Measurements from ENCODE around the gene TNKS1BP1. TPM values are rescaled to one million over a fixed set of nuclear protein-coding genes. Genes with fewer than 3 reads are reported as not detected.

The TNKS1BP1 gene
- total RNA-seq, 2 experiments from 2014 or later: 19.1 to 21.6 TPM

GRCh38 chr11:57360991-57361390 lies 36.2 kb upstream of the TNKS1BP1 start:
- Mint-ChIP-seq H3K36me3 (ENCODE audit: low read depth) (no peaks in the 10 kb centered on the region), H3K9me3 (ENCODE audit: low read depth) (peaks cover 1% of the 10 kb centered on the region), H3K4me3 (no peak overlapping the region), H3K27ac (no peak overlapping the region), H3K27me3 (peaks cover 3% of the 10 kb centered on the region), H3K4me1 (no peaks in the 10 kb centered on the region)
- ChIA-PET CTCF (interaction anchor here (0.7 to 1.0 kb wide), 3 partner anchors 12 to 97 kb away, joined by 3 read pairs; no protein-coding TSS in a partner anchor), POLR2A (no interaction called here)
- ATAC-seq: no peak
- intact Hi-C loops (cut with DNase I, micrococcal nuclease): no loop called here
- no peak for DNase-seq

- no peak overlapping the region for H3K27ac Mint-ChIP-seq
- CTCF ChIA-PET: interaction anchor here (0.7 to 1.1 kb wide), 4 partner anchors 10 to 132 kb away, joined by 3 to 7 read pairs (median 3); no protein-coding TSS in a partner anchor
- ATAC-seq (no peak), DNase-seq (no peak)
- no peaks in the 10 kb centered on the region for H3K36me3 Mint-ChIP-seq (ENCODE audit: low read depth)
- POLR2A ChIA-PET: no interaction called here
- peaks cover 1% of the 10 kb centered on the region for H3K9me3 Mint-ChIP-seq (ENCODE audit: low read depth)
- peaks cover 3% of the 10 kb centered on the region for H3K27me3 Mint-ChIP-seq
- intact Hi-C loops (cut with DNase I, micrococcal nuclease): no loop called here
- no peaks in the 10 kb centered on the region for H3K4me1 Mint-ChIP-seq
- H3K4me3 Mint-ChIP-seq: no peak overlapping the region
Measured at GRCh38 chr11:57359896-57360690, 35.3 kb upstream of the TNKS1BP1 start.

DNA sequence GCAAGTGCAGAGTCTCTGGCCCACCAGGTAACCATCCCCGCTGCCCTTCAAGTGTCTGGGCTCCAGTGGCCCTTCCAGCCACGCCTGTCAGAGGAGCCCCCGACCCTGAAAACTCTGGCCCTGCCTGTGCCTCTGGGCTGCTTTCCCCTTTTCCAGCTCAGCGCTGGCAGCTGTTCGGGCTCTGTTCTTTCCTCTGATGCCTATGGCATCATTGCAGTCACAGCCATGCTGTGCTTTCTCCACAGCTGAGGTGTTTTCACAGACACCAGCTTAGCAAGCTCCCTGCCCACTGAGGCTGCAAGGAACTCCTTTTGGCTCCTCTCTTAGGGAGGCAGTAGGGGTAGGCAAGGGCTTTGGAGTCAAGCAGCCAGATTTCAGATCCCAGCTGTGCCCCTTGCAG lies 34.6 kb upstream of the TNKS1BP1 start:
- H3K9me3 Mint-ChIP-seq (ENCODE audit: low read depth): peaks cover 1% of the 10 kb centered on the region
- H3K4me3 Mint-ChIP-seq: no peak overlapping the region
- ChIA-PET POLR2A (no interaction called here), CTCF (interaction anchor here (1.0 to 1.1 kb wide), 2 partner anchors 9 to 133 kb away, joined by 3 to 7 read pairs; no protein-coding TSS in a partner anchor)
- no peaks in the 10 kb centered on the region for H3K4me1 Mint-ChIP-seq
- H3K27me3 Mint-ChIP-seq: peaks cover 7% of the 10 kb centered on the region
- DNase-seq: no peak
- intact Hi-C loops (cut with DNase I, micrococcal nuclease): no loop called here
- no peak for ATAC-seq
- H3K27ac Mint-ChIP-seq: no peak overlapping the region
- no peaks in the 10 kb centered on the region for H3K36me3 Mint-ChIP-seq (ENCODE audit: low read depth)

DNA sequence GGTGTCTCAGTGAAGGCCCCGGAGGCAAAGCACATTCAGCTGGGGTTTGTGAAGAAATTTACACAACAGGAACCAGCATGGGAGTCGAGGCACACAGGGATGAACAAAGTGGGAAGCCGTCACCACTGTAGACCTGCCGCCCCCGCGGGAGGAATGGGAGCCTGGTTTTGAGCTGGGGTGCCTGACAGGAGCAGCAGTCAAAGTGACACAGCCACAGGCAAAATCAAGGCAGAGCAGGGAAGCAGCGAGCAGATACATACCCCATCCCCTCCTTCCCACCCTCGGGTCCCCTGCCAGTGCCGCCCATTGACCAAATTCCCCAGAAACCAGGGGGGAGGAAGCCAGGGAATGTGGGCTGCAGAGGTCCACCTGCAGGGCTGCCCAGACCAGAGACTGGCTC lies 34.2 kb upstream of the TNKS1BP1 start:
- peaks cover 1% of the 10 kb centered on the region for H3K9me3 Mint-ChIP-seq (ENCODE audit: low read depth)
- H3K4me3 Mint-ChIP-seq: no peak overlapping the region
- POLR2A ChIA-PET: no interaction called here
- intact Hi-C loops (cut with DNase I, micrococcal nuclease): no loop called here
- no peaks in the 10 kb centered on the region for H3K4me1 Mint-ChIP-seq
- H3K27me3 Mint-ChIP-seq: peaks cover 8% of the 10 kb centered on the region
- DNase-seq (no peak), ATAC-seq (no peak)
- no peaks in the 10 kb centered on the region for H3K36me3 Mint-ChIP-seq (ENCODE audit: low read depth)
- no peak overlapping the region for H3K27ac Mint-ChIP-seq
- CTCF ChIA-PET: interaction anchor here (0.6 to 1.1 kb wide), 3 partner anchors 9 to 1834 kb away, joined by 3 to 7 read pairs (median 3); no protein-coding TSS in a partner anchor

- H3K27me3 Mint-ChIP-seq: peaks cover 8% of the 10 kb centered on the region
- POLR2A ChIA-PET: no interaction called here
- no peaks in the 10 kb centered on the region for H3K36me3 Mint-ChIP-seq (ENCODE audit: low read depth)
- no peak for DNase-seq
- no peak overlapping the region for H3K27ac Mint-ChIP-seq
- peaks cover 1% of the 10 kb centered on the region for H3K9me3 Mint-ChIP-seq (ENCODE audit: low read depth)
- no peak for ATAC-seq
- H3K4me3 Mint-ChIP-seq: no peak overlapping the region
- CTCF ChIA-PET: interaction anchor here (0.6 kb wide), 1 partner anchor 1834 kb away, joined by 3 read pairs; no protein-coding TSS in a partner anchor
- no peaks in the 10 kb centered on the region for H3K4me1 Mint-ChIP-seq
- intact Hi-C loops (cut with DNase I, micrococcal nuclease): no loop called here
Measured at GRCh38 chr11:57358543-57358961, 33.8 kb upstream of the TNKS1BP1 start.

DNA sequence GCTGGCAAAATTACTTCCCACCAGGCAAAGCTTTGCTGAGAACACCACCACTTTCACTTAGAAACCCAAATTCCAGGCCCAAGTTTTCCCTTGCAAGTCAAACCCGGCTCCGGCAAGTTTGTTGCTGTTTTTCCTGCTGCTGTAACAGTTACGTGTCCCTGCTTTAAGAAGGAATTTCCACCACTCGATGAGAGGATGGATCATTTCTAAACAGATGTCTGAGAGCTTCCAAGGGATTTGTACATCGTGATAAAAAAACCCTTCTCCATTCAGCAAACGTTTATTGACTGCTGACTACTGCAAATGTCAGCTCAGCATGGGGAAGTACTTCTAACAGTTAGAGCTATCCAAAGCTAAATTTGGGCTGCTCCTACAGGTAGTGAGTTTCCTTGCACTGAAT lies 33.1 kb upstream of the TNKS1BP1 start:
- peaks cover 8% of the 10 kb centered on the region for H3K27me3 Mint-ChIP-seq
- H3K27ac Mint-ChIP-seq: no peak overlapping the region
- peaks cover 1% of the 10 kb centered on the region for H3K9me3 Mint-ChIP-seq (ENCODE audit: low read depth)
- H3K36me3 Mint-ChIP-seq (ENCODE audit: low read depth): no peaks in the 10 kb centered on the region
- H3K4me3 Mint-ChIP-seq: no peak overlapping the region
- ATAC-seq (no peak), DNase-seq (no peak)
- ChIA-PET CTCF (interaction anchor here (0.6 to 1.4 kb wide), 4 partner anchors 12 to 135 kb away, joined by 3 to 5 read pairs (median 4); partner anchors contain the start of gene SSRP1), POLR2A (no interaction called here)
- intact Hi-C loops (cut with DNase I, micrococcal nuclease): no loop called here
- no peaks in the 10 kb centered on the region for H3K4me1 Mint-ChIP-seq

DNA sequence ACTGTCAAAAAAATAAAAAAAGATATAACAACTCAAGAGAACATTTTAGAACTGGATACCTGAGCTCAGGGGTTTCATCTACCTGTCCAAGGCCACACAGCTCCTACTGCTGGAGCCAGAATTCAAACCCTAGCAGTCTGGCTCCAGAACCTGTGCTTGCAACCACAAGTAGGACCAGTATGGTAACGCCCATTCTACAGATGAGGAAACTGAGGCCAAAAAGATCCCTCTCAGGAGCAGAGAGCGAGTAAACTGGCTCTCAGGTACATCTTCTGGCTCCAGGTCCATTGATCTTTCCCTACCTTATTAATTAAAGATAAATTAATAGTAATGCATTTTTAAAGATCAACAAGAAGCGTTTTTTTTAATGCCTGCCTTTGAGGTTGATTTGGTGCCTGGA lies 32.6 kb upstream of the TNKS1BP1 start:
- no peak overlapping the region for H3K27ac Mint-ChIP-seq
- intact Hi-C loops (cut with DNase I, micrococcal nuclease): no loop called here
- H3K9me3 Mint-ChIP-seq (ENCODE audit: low read depth): peaks cover 1% of the 10 kb centered on the region
- H3K4me1 Mint-ChIP-seq: no peaks in the 10 kb centered on the region
- DNase-seq (no peak), ATAC-seq (no peak)
- ChIA-PET POLR2A (no interaction called here), CTCF (interaction anchor here (0.7 to 1.4 kb wide), 4 partner anchors 12 to 136 kb away, joined by 3 to 5 read pairs (median 3); partner anchors contain the start of gene SSRP1)
- H3K27me3 Mint-ChIP-seq: peaks cover 8% of the 10 kb centered on the region
- no peaks in the 10 kb centered on the region for H3K36me3 Mint-ChIP-seq (ENCODE audit: low read depth)
- no peak overlapping the region for H3K4me3 Mint-ChIP-seq

DNA sequence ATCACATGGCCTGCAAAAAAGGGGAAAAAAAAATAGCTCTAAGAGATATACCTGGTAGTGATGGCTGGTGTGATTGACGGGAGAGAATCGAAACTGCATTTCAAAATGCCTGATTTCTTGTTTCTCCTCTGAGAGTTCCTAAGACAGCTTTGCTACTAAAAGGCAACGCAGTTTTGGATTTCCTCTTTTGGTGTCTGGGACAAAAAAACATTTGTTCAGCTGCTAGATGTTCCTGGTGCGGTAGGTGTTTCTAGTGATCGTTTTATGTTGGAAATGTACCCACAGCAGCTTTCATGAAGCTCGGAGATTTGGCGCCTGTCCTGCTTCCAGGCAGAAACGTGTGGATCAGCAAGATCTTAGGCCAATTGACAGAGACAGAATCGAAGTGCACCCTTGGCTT lies 31.5 kb upstream of the TNKS1BP1 start:
- no peaks in the 10 kb centered on the region for H3K4me1 Mint-ChIP-seq
- no peak overlapping the region for H3K4me3 Mint-ChIP-seq
- H3K27ac Mint-ChIP-seq: no peak overlapping the region
- CTCF ChIA-PET: interaction anchor here (0.5 to 1.3 kb wide), 6 partner anchors 11 to 170 kb away, joined by 3 read pairs; no protein-coding TSS in a partner anchor
- POLR2A ChIA-PET: no interaction called here
- H3K9me3 Mint-ChIP-seq (ENCODE audit: low read depth): peaks cover 3% of the 10 kb centered on the region
- no peaks in the 10 kb centered on the region for H3K36me3 Mint-ChIP-seq (ENCODE audit: low read depth)
- DNase-seq: no peak
- peaks cover 5% of the 10 kb centered on the region for H3K27me3 Mint-ChIP-seq
- intact Hi-C loops (cut with DNase I, micrococcal nuclease): no loop called here
- no peak for ATAC-seq

DNA sequence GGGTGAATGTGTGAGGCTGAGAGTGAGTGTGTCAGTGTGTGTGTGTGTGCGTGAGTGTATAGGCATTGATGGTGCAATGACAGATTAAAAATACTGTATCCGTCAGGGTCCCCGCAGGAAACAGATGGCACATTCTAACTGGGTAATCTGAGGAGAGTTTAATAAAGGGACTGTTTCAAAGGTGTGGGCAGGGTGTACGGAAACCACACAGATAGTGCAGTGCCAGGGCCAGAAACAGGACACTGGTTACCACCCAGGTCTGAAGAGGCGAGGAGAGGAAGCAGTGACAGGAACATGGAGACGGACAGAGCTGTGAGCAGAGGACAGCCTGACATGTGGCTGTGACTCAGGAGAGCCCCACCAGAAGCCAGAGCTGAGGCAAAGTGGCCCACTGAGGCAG lies 29.9 kb upstream of the TNKS1BP1 start:
- peaks cover 5% of the 10 kb centered on the region for H3K27me3 Mint-ChIP-seq

GRCh38 chr11:57353852-57354251 lies 29.1 kb upstream of the TNKS1BP1 start:
- Mint-ChIP-seq H3K4me1 (peaks cover 4% of the 10 kb centered on the region), H3K27me3 (peaks cover 5% of the 10 kb centered on the region), H3K36me3 (ENCODE audit: low read depth) (no peaks in the 10 kb centered on the region), H3K27ac (no peak overlapping the region), H3K9me3 (ENCODE audit: low read depth) (peaks cover 3% of the 10 kb centered on the region), H3K4me3 (no peak overlapping the region)
- DNase-seq: no peak
- CTCF ChIA-PET: interaction anchor here (0.7 to 2.5 kb wide), 4 partner anchors 9 to 68 kb away, joined by 3 to 11 read pairs (median 4); partner anchors contain the start of gene PRG3
- no peak for ATAC-seq
- intact Hi-C loops (cut with DNase I, micrococcal nuclease): no loop called here
- POLR2A ChIA-PET: no interaction called here

More for the DNA sequence above, 29.9 kb upstream of the TNKS1BP1 start:
- intact Hi-C loops (cut with DNase I, micrococcal nuclease): no loop called here
- Mint-ChIP-seq H3K27ac (no peak overlapping the region), H3K9me3 (ENCODE audit: low read depth) (peaks cover 3% of the 10 kb centered on the region), H3K36me3 (ENCODE audit: low read depth) (no peaks in the 10 kb centered on the region), H3K4me3 (no peak overlapping the region), H3K4me1 (peaks cover 3% of the 10 kb centered on the region)
- no peak for DNase-seq
- POLR2A ChIA-PET: no interaction called here
- ATAC-seq: no peak
- CTCF ChIA-PET: no interaction called here

DNA sequence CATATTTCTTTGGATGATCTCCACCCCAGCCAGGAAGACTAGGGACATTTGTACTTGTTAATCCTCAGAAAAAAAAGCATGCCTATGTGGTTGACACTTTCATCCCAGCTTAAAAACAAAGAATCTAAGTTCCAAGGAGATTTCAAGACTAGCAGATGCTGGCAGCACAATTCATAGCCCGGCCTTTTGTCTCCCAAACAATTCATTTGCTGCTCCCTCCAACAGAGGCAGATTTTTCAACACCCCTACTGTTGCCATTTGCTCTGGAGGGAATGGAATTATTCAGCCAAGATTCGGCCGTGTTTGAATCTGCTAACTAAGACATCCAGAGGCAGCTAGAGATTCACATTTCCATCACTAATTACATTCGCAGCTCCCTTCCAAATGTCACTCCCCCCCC lies 28.7 kb upstream of the TNKS1BP1 start:
- intact Hi-C loops (cut with DNase I, micrococcal nuclease): no loop called here
- no peak overlapping the region for H3K27ac Mint-ChIP-seq
- H3K4me1 Mint-ChIP-seq: peaks cover 4% of the 10 kb centered on the region
- DNase-seq: no peak
- ATAC-seq: no peak
- H3K36me3 Mint-ChIP-seq (ENCODE audit: low read depth): no peaks in the 10 kb centered on the region
- peaks cover 5% of the 10 kb centered on the region for H3K27me3 Mint-ChIP-seq
- no peak overlapping the region for H3K4me3 Mint-ChIP-seq
- ChIA-PET POLR2A (no interaction called here), CTCF (interaction anchor here (0.7 to 2.5 kb wide), 6 partner anchors 10 to 214 kb away, joined by 3 to 11 read pairs (median 3); partner anchors contain the start of genes P2RX3, PRG3 and UBE2L6)
- peaks cover 3% of the 10 kb centered on the region for H3K9me3 Mint-ChIP-seq (ENCODE audit: low read depth)

GRCh38 chr11:57353036-57353435 lies 28.3 kb upstream of the TNKS1BP1 start:
- no peak for ATAC-seq
- Mint-ChIP-seq H3K9me3 (ENCODE audit: low read depth) (peaks cover 3% of the 10 kb centered on the region), H3K4me3 (no peak overlapping the region), H3K36me3 (ENCODE audit: low read depth) (no peaks in the 10 kb centered on the region), H3K4me1 (peaks cover 4% of the 10 kb centered on the region), H3K27ac (no peak overlapping the region), H3K27me3 (peaks cover 5% of the 10 kb centered on the region)
- ChIA-PET CTCF (interaction anchor here (0.5 to 2.5 kb wide), 8 partner anchors 10 to 221 kb away, joined by 3 to 11 read pairs (median 3); partner anchors contain the start of genes P2RX3, PRG3 and UBE2L6), POLR2A (interaction anchor here (0.6 to 0.7 kb wide), 2 partner anchors 45 to 75 kb away, joined by 3 read pairs; no protein-coding TSS in a partner anchor)
- DNase-seq: no peak
- intact Hi-C loops (cut with DNase I, micrococcal nuclease): no loop called here
